IMR-90 (cell line): ENCODE measurements around the gene SLC3A2. TPM values are rescaled to one million over a fixed set of nuclear protein-coding genes. Genes with fewer than 3 reads are reported as not detected.

Source experiments
- ATAC-seq: fragments of 200-7000 bp; cut with Tn5 transposase; 2 replicates; pipeline ENCODE4 v1.9.1; 2020; ENCODE audit warnings: low read depth, mild to moderate bottlenecking, moderate library complexity
- BruUV-seq: library from RNA; stranded (reverse); fragments of 400-500 nt; replicated peaks from 2 replicates; lab custom pipeline; 2021; lab: Mats Ljungman, UMichigan
- CTCF ChIA-PET: fragments of 300-600 bp; formaldehyde crosslinking; extraction: SDS; loops from one replicate; lab custom pipeline; 2021; ENCODE audit warnings: antibody characterized with exemption; lab: Yijun Ruan, JAX
- POLR2A ChIA-PET: fragments of 300-600 bp; sonication (Branson Sonifier 250); formaldehyde crosslinking; loops from one replicate; lab custom pipeline; 2022; ENCODE audit warnings: antibody characterized with exemption; ENCODE audit not compliant: unreplicated experiment; lab: Charles Lee
- DNase-seq: peaks from one replicate; pipeline ENCODE4 v3.0.0; 2013
- H2AFZ ChIP-seq: replicated peaks from 2 replicates; pipeline ENCODE3; 2013; ENCODE audit warnings: low read length, mild to moderate bottlenecking; ENCODE audit not compliant: poor library complexity
- H2AK5ac ChIP-seq: 2 replicates; pipeline ENCODE4 v1.6.1; 2013; ENCODE audit warnings: low read depth, low read length, inconsistent platforms
- H2AK9ac ChIP-seq: replicated peaks from 2 replicates; pipeline ENCODE3; 2013; ENCODE audit warnings: mild to moderate bottlenecking, low read depth, low read length, moderate library complexity; ENCODE audit not compliant: poor library complexity
- H2BK120ac ChIP-seq: 2 replicates; pipeline ENCODE4 v1.6.1; 2013; ENCODE audit warnings: low read depth, low read length, inconsistent platforms
- H2BK15ac ChIP-seq: 3 replicates; pipeline ENCODE4 v1.6.1; 2013; ENCODE audit warnings: low read depth, low read length, inconsistent platforms
- H2BK20ac ChIP-seq: 2 replicates; pipeline ENCODE4 v1.6.1; 2013; ENCODE audit warnings: low read depth, mild to moderate bottlenecking, inconsistent platforms, low read length, moderate library complexity
- H2BK5ac ChIP-seq: 2 replicates; pipeline ENCODE4 v1.6.1; 2013; ENCODE audit warnings: mild to moderate bottlenecking, low read depth, low read length, inconsistent platforms; ENCODE audit not compliant: poor library complexity, severe bottlenecking
- H3K14ac ChIP-seq: replicated peaks from 2 replicates; pipeline ENCODE4 v1.6.1; 2013; ENCODE audit warnings: low read depth, low read length, inconsistent platforms
- H3K18ac ChIP-seq: 2 replicates; pipeline ENCODE4 v1.6.1; 2013; ENCODE audit warnings: low read depth, low read length, control low read depth
- H3K23ac ChIP-seq: 2 replicates; pipeline ENCODE4 v1.6.1; 2013; ENCODE audit warnings: low read depth, low read length, inconsistent platforms
- H3K27ac ChIP-seq: 2 replicates; pipeline ENCODE4 v1.5.1; 2013; ENCODE audit warnings: mild to moderate bottlenecking, control low read depth, low read length; ENCODE audit not compliant: insufficient read depth
- H3K27me3 ChIP-seq: 2 replicates; pipeline ENCODE4 v1.6.1; 2013; ENCODE audit warnings: low read length; ENCODE audit not compliant: control insufficient read depth, insufficient read depth
- H3K36me3 ChIP-seq: 2 replicates; pipeline ENCODE4 v1.6.1; 2013; ENCODE audit warnings: low read length, mixed read lengths; ENCODE audit not compliant: control insufficient read depth, insufficient read depth
- H3K4ac ChIP-seq: 2 replicates; pipeline ENCODE4 v1.6.1; 2013; ENCODE audit warnings: low read depth, low read length, inconsistent platforms
- H3K4me1 ChIP-seq: 2 replicates; pipeline ENCODE4 v1.6.1; 2013; ENCODE audit warnings: low read length, mixed read lengths; ENCODE audit not compliant: control insufficient read depth, insufficient read depth
- H3K4me2 ChIP-seq: 2 replicates; pipeline ENCODE4 v1.6.1; 2013; ENCODE audit warnings: low read depth, mild to moderate bottlenecking, control low read depth, low read length, moderate library complexity
- H3K4me3 ChIP-seq: 2 replicates; pipeline ENCODE4 v1.5.1; 2013; ENCODE audit warnings: low read depth, mild to moderate bottlenecking, control low read depth, low read length, moderate library complexity; ENCODE audit not compliant: insufficient read depth
- H3K56ac ChIP-seq: 2 replicates; pipeline ENCODE4 v1.6.1; 2013; ENCODE audit warnings: low read length, inconsistent platforms; ENCODE audit not compliant: insufficient read depth; ENCODE audit errors: extremely low read depth
- H3K79me1 ChIP-seq, 2 experiments: 2 replicates each; pipeline ENCODE4 v1.6.1; 2013; ENCODE audit warnings: low read length in 2 of 2, inconsistent platforms in 1 of 2, low read depth in 1 of 2
- H3K9ac ChIP-seq: 2 replicates; pipeline ENCODE4 v1.6.1; 2013; ENCODE audit warnings: low read depth, low read length, control low read depth
- H3K9me1 ChIP-seq: 2 replicates; pipeline ENCODE4 v1.6.1; 2013; ENCODE audit warnings: low read length, inconsistent platforms; ENCODE audit not compliant: insufficient read depth
- H3K9me3 ChIP-seq: 2 replicates; pipeline ENCODE4 v1.6.1; 2013; ENCODE audit warnings: low read length; ENCODE audit not compliant: control insufficient read depth, insufficient read depth
- H4K20me1 ChIP-seq: 2 replicates; pipeline ENCODE4 v1.6.1; 2013; ENCODE audit warnings: low read length, inconsistent platforms; ENCODE audit not compliant: insufficient read depth
- H4K5ac ChIP-seq: 2 replicates; pipeline ENCODE4 v1.6.1; 2013; ENCODE audit warnings: mild to moderate bottlenecking, low read depth, low read length, control low read depth
- H4K8ac ChIP-seq, 2 experiments: 2 replicates each; pipeline ENCODE4 v1.6.1; 2013; ENCODE audit warnings: low read depth in 2 of 2, low read length in 2 of 2, control low read depth in 1 of 2, inconsistent platforms in 1 of 2
- H4K91ac ChIP-seq: 2 replicates; pipeline ENCODE4 v1.6.1; 2013; ENCODE audit warnings: low read depth, low read length, inconsistent platforms; ENCODE audit not compliant: insufficient read depth
- BHLHE40 ChIP-seq: fragments of 150-350 bp; IDR thresholded peaks from 2 replicates; pipeline ENCODE4 v1.6.1; 2016; ENCODE audit warnings: mild to moderate bottlenecking, low read depth, low read length
- CEBPB ChIP-seq: IDR thresholded peaks from 2 replicates; pipeline ENCODE4 v1.6.1; 2012; ENCODE audit warnings: low read depth, low read length, improper control_type of control experiment
- CHD1 ChIP-seq: IDR thresholded peaks from 2 replicates; pipeline ENCODE4 v1.6.1; 2012; ENCODE audit warnings: low read depth, low read length, improper control_type of control experiment
- FOS ChIP-seq: fragments of 150-350 bp; IDR thresholded peaks from 2 replicates; pipeline ENCODE4 v1.6.1; 2016; ENCODE audit warnings: low read depth, low read length
- MAFK ChIP-seq: IDR thresholded peaks from 2 replicates; pipeline ENCODE4 v1.6.1; 2012; ENCODE audit warnings: low read depth, low read length, improper control_type of control experiment
- MAZ ChIP-seq: IDR thresholded peaks from 2 replicates; pipeline ENCODE4 v1.6.1; 2012; ENCODE audit warnings: low read depth, mild to moderate bottlenecking, low read length, improper control_type of control experiment, moderate library complexity, borderline replicate concordance
- MXI1 ChIP-seq: IDR thresholded peaks from 2 replicates; pipeline ENCODE4 v1.6.1; 2012; ENCODE audit warnings: low read depth, mild to moderate bottlenecking, low read length, moderate library complexity, borderline replicate concordance
- NFE2L2 ChIP-seq: fragments of 150-350 bp; IDR thresholded peaks from 2 replicates; pipeline ENCODE4 v1.6.1; 2016; ENCODE audit warnings: low read depth, mild to moderate bottlenecking, low read length
- POLR2A ChIP-seq: IDR thresholded peaks from 2 replicates; pipeline ENCODE4 v1.6.1; 2012; ENCODE audit warnings: mild to moderate bottlenecking, low read depth, low read length
- RAD21 ChIP-seq: IDR thresholded peaks from 2 replicates; pipeline ENCODE4 v1.6.1; 2012; ENCODE audit warnings: low read length, improper control_type of control experiment
- RCOR1 ChIP-seq: IDR thresholded peaks from 2 replicates; pipeline ENCODE4 v1.6.1; 2012; ENCODE audit warnings: mild to moderate bottlenecking, low read length, improper control_type of control experiment; ENCODE audit not compliant: insufficient replicate concordance
- RFX5 ChIP-seq: IDR thresholded peaks from 2 replicates; pipeline ENCODE4 v1.8.0; 2012; ENCODE audit warnings: low read depth, mild to moderate bottlenecking, low read length, moderate library complexity
- SMC3 ChIP-seq: fragments of 150-350 bp; IDR thresholded peaks from 2 replicates; pipeline ENCODE4 v1.6.1; 2016; ENCODE audit warnings: low read depth, mild to moderate bottlenecking, antibody characterized with exemption, low read length, moderate library complexity
- WGBS, 2 experiments: methylation state at CpG; one replicate each; pipeline versions ENCODE4 v1.1.5 to v1.1.7; 2013; ENCODE audit warnings: missing lambda C conversion rate in 2 of 2; ENCODE audit not compliant: insufficient read length in 1 of 2; ENCODE audit errors: extremely low coverage in 2 of 2; 5-methylcytosine and 5-hydroxymethylcytosine counted together
- dilution Hi-C: fragments of 300-500 bp; cut with HindIII; formaldehyde crosslinking; loops from one replicate; pipeline ENCODE4 v1.14.3; 2018; ENCODE audit warnings: low sequenced_read_pairs; ENCODE audit not compliant: unreplicated experiment
- in situ Hi-C: fragments of 300-500 bp; cut with MboI; formaldehyde crosslinking; loops from 3 replicates; pipeline ENCODE4 v1.14.3; 2019; ENCODE audit warnings: low sequenced_read_pairs, inconsistent platforms, mixed read lengths
- intact Hi-C: fragments of 100-400 bp; cut with micrococcal nuclease; formaldehyde crosslinking; loops from 2 replicates; pipeline ENCODE4 v1.10.0; 2022
- polyA plus RNA-seq, 3 experiments: library from polyadenylated mRNA; depleted of rRNA; stranded (reverse); fragments of >200 nt; gene quantifications; 2 replicates each; pipeline ENCODE4 v1.2.3, GENCODE V29; 2012; ENCODE audit warnings: low replicate concordance in 1 of 3
- total RNA-seq: library from RNA; depleted of rRNA; stranded (reverse); fragments of >200 nt; gene quantifications from 2 replicates; pipeline ENCODE4 v1.2.3, GENCODE V29; 2012
- TF ChIP-seq, protein P1 (sequence below): conservative IDR thresholded peaks from 2 replicates; pipeline ENCODE4 v1.5.1; 2012; ENCODE audit warnings: mild to moderate bottlenecking, low read depth, low read length, improper control_type of control experiment
- TF ChIP-seq, protein P2 (sequence below): fragments of 150-350 bp; IDR thresholded peaks from 2 replicates; pipeline ENCODE4 v1.6.1; 2017; ENCODE audit warnings: mild to moderate bottlenecking, antibody characterized with exemption, low read length, low read depth
- TF ChIP-seq, protein P3 (sequence below): fragments of 150-350 bp; IDR thresholded peaks from 2 replicates; pipeline ENCODE4 v1.6.1; 2016; ENCODE audit warnings: low read depth, mild to moderate bottlenecking, low read length, moderate library complexity, borderline replicate concordance

Gene SLC3A2
- total and polyA plus RNA-seq, 2 of the 4 experiments (the other 2 are of a cell fraction), result 140 to 239 TPM

DNA sequence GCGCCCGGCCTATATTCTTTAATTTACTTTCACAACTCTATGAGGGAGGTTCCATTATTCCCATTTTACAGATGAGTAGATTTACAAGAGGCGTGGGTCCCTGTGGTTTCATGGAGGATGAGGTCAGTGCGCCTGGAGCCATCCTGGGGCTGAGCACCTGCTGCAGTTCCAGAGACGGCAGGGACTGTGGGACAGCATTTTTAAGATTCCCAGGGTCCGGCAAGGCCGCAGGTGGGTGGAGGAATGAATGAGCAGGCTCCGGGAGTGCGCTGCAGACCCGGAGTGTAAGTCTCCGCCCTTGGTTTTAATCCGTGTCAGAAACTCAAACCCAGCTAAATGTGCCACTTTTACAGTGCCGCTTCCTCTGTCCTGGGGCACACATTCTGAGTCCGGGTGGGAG lies 44.6 kb downstream of the SLC3A2 start:
- no peak overlapping the region for H3K4me2 ChIP-seq
- no peak overlapping the region for H4K8ac ChIP-seq
- no peak overlapping the region for H4K5ac ChIP-seq
- no TSS peak for BruUV-seq
- no peak overlapping the region for H2BK15ac ChIP-seq
- dilution Hi-C loops, result no loop called here
- no peak overlapping the region for H3K14ac ChIP-seq
- H3K79me1 ChIP-seq, result no peaks in the 10 kb centered on the region
- H3K36me3 ChIP-seq, result no peaks in the 10 kb centered on the region
- no peak overlapping the region for H2AK5ac ChIP-seq
- ChIA-PET POLR2A (no interaction called here), CTCF (no interaction called here)
- peaks cover 90% of the 10 kb centered on the region for H3K27me3 ChIP-seq
- H3K9me1 ChIP-seq, result no peaks in the 10 kb centered on the region
- H3K4me3 ChIP-seq, result no peak overlapping the region
- DNase-seq, result no peak
- intact Hi-C loops, result no loop called here
- no peaks in the 10 kb centered on the region; the same call in 1 of the 2 replicates for H3K9me3 ChIP-seq
- no peak overlapping the region for H2BK5ac ChIP-seq
- no peak overlapping the region for H3K18ac ChIP-seq
- TF ChIP-seq RFX5, result no peak
- TF ChIP-seq MAFK, result no peak
- TF ChIP-seq, protein P1, sequence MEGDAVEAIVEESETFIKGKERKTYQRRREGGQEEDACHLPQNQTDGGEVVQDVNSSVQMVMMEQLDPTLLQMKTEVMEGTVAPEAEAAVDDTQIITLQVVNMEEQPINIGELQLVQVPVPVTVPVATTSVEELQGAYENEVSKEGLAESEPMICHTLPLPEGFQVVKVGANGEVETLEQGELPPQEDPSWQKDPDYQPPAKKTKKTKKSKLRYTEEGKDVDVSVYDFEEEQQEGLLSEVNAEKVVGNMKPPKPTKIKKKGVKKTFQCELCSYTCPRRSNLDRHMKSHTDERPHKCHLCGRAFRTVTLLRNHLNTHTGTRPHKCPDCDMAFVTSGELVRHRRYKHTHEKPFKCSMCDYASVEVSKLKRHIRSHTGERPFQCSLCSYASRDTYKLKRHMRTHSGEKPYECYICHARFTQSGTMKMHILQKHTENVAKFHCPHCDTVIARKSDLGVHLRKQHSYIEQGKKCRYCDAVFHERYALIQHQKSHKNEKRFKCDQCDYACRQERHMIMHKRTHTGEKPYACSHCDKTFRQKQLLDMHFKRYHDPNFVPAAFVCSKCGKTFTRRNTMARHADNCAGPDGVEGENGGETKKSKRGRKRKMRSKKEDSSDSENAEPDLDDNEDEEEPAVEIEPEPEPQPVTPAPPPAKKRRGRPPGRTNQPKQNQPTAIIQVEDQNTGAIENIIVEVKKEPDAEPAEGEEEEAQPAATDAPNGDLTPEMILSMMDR, result no peak
- TF ChIP-seq, protein P2, sequence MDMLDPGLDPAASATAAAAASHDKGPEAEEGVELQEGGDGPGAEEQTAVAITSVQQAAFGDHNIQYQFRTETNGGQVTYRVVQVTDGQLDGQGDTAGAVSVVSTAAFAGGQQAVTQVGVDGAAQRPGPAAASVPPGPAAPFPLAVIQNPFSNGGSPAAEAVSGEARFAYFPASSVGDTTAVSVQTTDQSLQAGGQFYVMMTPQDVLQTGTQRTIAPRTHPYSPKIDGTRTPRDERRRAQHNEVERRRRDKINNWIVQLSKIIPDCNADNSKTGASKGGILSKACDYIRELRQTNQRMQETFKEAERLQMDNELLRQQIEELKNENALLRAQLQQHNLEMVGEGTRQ, result no peak
- no peak for TF ChIP-seq POLR2A
- no peak for TF ChIP-seq FOS
- no peak for TF ChIP-seq CHD1
- TF ChIP-seq BHLHE40, result no peak
- TF ChIP-seq MAZ, result no peak
- no peak for TF ChIP-seq CEBPB
- no peak for TF ChIP-seq RCOR1
- no peak for TF ChIP-seq RAD21
- no peak for TF ChIP-seq MXI1
- TF ChIP-seq, protein P3, sequence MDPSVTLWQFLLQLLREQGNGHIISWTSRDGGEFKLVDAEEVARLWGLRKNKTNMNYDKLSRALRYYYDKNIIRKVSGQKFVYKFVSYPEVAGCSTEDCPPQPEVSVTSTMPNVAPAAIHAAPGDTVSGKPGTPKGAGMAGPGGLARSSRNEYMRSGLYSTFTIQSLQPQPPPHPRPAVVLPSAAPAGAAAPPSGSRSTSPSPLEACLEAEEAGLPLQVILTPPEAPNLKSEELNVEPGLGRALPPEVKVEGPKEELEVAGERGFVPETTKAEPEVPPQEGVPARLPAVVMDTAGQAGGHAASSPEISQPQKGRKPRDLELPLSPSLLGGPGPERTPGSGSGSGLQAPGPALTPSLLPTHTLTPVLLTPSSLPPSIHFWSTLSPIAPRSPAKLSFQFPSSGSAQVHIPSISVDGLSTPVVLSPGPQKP, result no peak
- TF ChIP-seq SMC3, result no peak
- no peak for TF ChIP-seq NFE2L2
- H3K4ac ChIP-seq, result no peak overlapping the region
- H3K56ac ChIP-seq, result no peak overlapping the region
- H2BK120ac ChIP-seq, result no peak overlapping the region
- H2AFZ ChIP-seq, result peak overlapping the region; percentile 82
- no peak overlapping the region for H3K9ac ChIP-seq
- 19% methylated on average over 7 of the region's 14 CpGs; no CpG with 5 or more reads in 1 of the 2 experiments for WGBS, 2 experiments
- peak overlapping the region; percentile 13 for H2AK9ac ChIP-seq
- no peak overlapping the region for H3K27ac ChIP-seq
- peaks cover 8% of the 10 kb centered on the region; the same call in 1 of the 2 replicates for H3K4me1 ChIP-seq
- no peak overlapping the region for H3K23ac ChIP-seq
- ATAC-seq, result no peak
- H2BK20ac ChIP-seq, result no peak overlapping the region
- in situ Hi-C loops, result no loop called here
- H4K20me1 ChIP-seq, result no peaks in the 10 kb centered on the region
- H4K91ac ChIP-seq, result no peak overlapping the region
